Loucy (cell line): Measurements from ENCODE around the gene C1orf35.

ENCODE experiments used
- CTCF ChIP-seq: fragments of 200-600 bp; sonication (generic); conservative IDR thresholded peaks from 2 replicates; pipeline ENCODE4 v1.5.1; 2014; ENCODE audit warnings: mild to moderate bottlenecking, antibody characterized with exemption, low read length
- EZH2phosphoT487 ChIP-seq: fragments of 200-600 bp; IDR thresholded peaks from 2 replicates; pipeline ENCODE4 v1.6.1; 2018; ENCODE audit warnings: antibody characterized with exemption, mild to moderate bottlenecking, moderate library complexity, borderline replicate concordance

GRCh38 chr1:228114827-228115226 is 11.7 kb upstream of the C1orf35 start:
- TF ChIP-seq CTCF (no peak), EZH2phosphoT487 (no peak)
